SIG-M5 (cell line): Measurements from ENCODE around the gene SMARCA4.
"Not testable (repeated sequence)": the region's sequence is repeated elsewhere in the genome, so short reads cannot be mapped to it uniquely, and the experiment has no call there.

ENCODE experiments used
- DNase-seq: peaks from one replicate; lab custom pipeline; 2025; lab: John Stamatoyannopoulos, UW

SMARCA4 gene

GRCh38 chr19:10979951-10980381, 19.1 kb downstream of the SMARCA4 start:
- peak; percentile 20 for DNase-seq

GRCh38 chr19:10981252-10981895, 20.5 kb downstream of the SMARCA4 start:
- no peak for DNase-seq

GRCh38 chr19:10983026-10983425, 22.2 kb downstream of the SMARCA4 start:
- no peak for DNase-seq

- no peak for DNase-seq
Measured at GRCh38 chr19:10984166-10984735, 23.4 kb downstream of the SMARCA4 start.

GRCh38 chr19:10985502-10985901, 24.7 kb downstream of the SMARCA4 start:
- no peak for DNase-seq

GRCh38 chr19:10986301-10987127, 25.7 kb downstream of the SMARCA4 start:
- DNase-seq = no peak

- DNase-seq = no peak
Measured at GRCh38 chr19:10987571-10988297, 26.9 kb downstream of the SMARCA4 start.

GRCh38 chr19:10988380-10988779, 27.6 kb downstream of the SMARCA4 start:
- no peak for DNase-seq

GRCh38 chr19:10988921-10989320, 28.1 kb downstream of the SMARCA4 start:
- DNase-seq = no peak

GRCh38 chr19:10991076-10991475, 30.2 kb downstream of the SMARCA4 start:
- DNase-seq = no peak

GRCh38 chr19:10991521-10992081, 30.8 kb downstream of the SMARCA4 start:
- no peak for DNase-seq

GRCh38 chr19:10992174-10992573, 31.3 kb downstream of the SMARCA4 start:
- DNase-seq = not testable (repeated sequence)

- no peak for DNase-seq
Measured at GRCh38 chr19:10995926-10996600, 35.2 kb downstream of the SMARCA4 start.

GRCh38 chr19:10998045-10998533, 37.3 kb downstream of the SMARCA4 start:
- DNase-seq = no peak

- DNase-seq = no peak
Measured at GRCh38 chr19:10998666-10999065, 37.8 kb downstream of the SMARCA4 start.

- no peak for DNase-seq
Measured at GRCh38 chr19:11005521-11005920, 44.7 kb downstream of the SMARCA4 start.

GRCh38 chr19:11007385-11007784, 46.6 kb downstream of the SMARCA4 start:
- no peak for DNase-seq

- DNase-seq = no peak
Measured at GRCh38 chr19:11007962-11008532, 47.2 kb downstream of the SMARCA4 start.

GRCh38 chr19:11010041-11010440, 49.2 kb downstream of the SMARCA4 start:
- no peak for DNase-seq

- no peak for DNase-seq
Measured at GRCh38 chr19:11012507-11012906, 51.7 kb downstream of the SMARCA4 start.

GRCh38 chr19:11013771-11014170, 52.9 kb downstream of the SMARCA4 start:
- no peak for DNase-seq
